Suprapubic skin (tissue), 4 donors: ENCODE data around the gene MPP3. TPM values are rescaled to one million over a fixed set of nuclear protein-coding genes. Genes with fewer than 3 reads are reported as not detected.

Experiments used
- DNase-seq, 2 donors: peaks; one replicate each; pipeline ENCODE4 v3.0.0-alpha.2; 2019; ENCODE audit warnings: low spot score in 2 of 2
- H3K27ac ChIP-seq: fragments of 200-600 bp; sonication (generic); one replicate; pipeline ENCODE4 v1.5.1; 2019
- H3K27me3 ChIP-seq: fragments of 200-600 bp; sonication (generic); one replicate; pipeline ENCODE4 v1.5.1; 2019
- H3K36me3 ChIP-seq: fragments of 200-600 bp; sonication (generic); one replicate; pipeline ENCODE4 v1.5.1; 2019
- H3K4me1 ChIP-seq: fragments of 200-600 bp; sonication (generic); one replicate; pipeline ENCODE4 v1.5.1; 2019
- H3K4me3 ChIP-seq: fragments of 200-600 bp; sonication (generic); one replicate; pipeline ENCODE4 v1.5.1; 2019; ENCODE audit warnings: mild to moderate bottlenecking
- H3K9me3 ChIP-seq: fragments of 200-600 bp; sonication (generic); one replicate; pipeline ENCODE4 v1.5.1; 2019
- EP300 ChIP-seq: sonication (generic); formaldehyde crosslinking; IDR thresholded peaks from one replicate; pipeline ENCODE4 v1.6.1; 2017; ENCODE audit warnings: antibody characterized with exemption
- POLR2A ChIP-seq, 2 donors: fragments of 450-650 bp; IDR thresholded peaks; one replicate each; pipeline ENCODE4 v1.6.1; 2017; ENCODE audit warnings: antibody characterized with exemption in 2 of 2, mild to moderate bottlenecking in 2 of 2, moderate library complexity in 2 of 2
- POLR2AphosphoS5 ChIP-seq, 3 donors: sonication (generic); formaldehyde crosslinking; IDR thresholded peaks; one replicate each; pipeline ENCODE4 v1.6.1; 2017; ENCODE audit warnings: antibody characterized with exemption in 3 of 3
- WGBS: methylation state at CpG from one replicate; pipeline ENCODE4 v1.1.5; 2018; 5-methylcytosine and 5-hydroxymethylcytosine counted together
- total RNA-seq, 4 donors: library from RNA; depleted of rRNA; stranded (reverse); fragments of >200 nt; gene quantifications; one replicate each; pipeline ENCODE4 v1.1.0, GENCODE V29; 2016
- TF ChIP-seq, protein P1 (sequence below), 2 donors: fragments of 200-600 bp in 1 of 2; fragments of 450-650 bp in 1 of 2; sonication (generic) in 1 of 2; IDR thresholded peaks; one replicate each; pipeline ENCODE4 v1.5.1; 2016 to 2019; ENCODE audit warnings: antibody characterized with exemption in 2 of 2, mild to moderate bottlenecking in 1 of 2, moderate library complexity in 1 of 2

The MPP3 gene
- total RNA-seq, 4 donors from 2014 or later: 5.4 to 8.0 (median 5.9) TPM

DNA sequence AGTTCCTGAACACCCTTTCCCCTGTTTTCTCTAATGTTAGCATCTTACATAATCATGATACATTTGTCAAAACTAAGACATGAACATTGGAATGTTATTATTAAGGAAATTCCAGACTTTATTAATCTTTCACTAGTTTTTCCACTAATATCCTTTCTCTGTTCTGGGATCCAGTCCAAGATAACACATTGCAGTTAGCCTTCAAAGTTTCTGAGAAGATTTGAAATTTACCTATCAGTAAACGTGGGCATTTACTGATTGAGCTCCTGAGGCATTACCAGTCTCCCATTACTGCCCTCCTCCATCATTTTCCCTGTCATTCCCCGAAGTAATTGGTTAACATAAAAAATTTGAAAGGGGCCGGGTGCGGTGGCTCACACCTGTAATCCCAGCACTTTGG is 8.3 kb upstream of the MPP3 start:
- H3K36me3 ChIP-seq: no peaks in the 10 kb centered on the region
- 57% methylated on average over 4 of the region's 4 CpGs for WGBS

GRCh38 chr17:43840814-43841213 is 7.9 kb upstream of the MPP3 start:
- no peaks in the 10 kb centered on the region for H3K9me3 ChIP-seq
- no peaks in the 10 kb centered on the region for H3K27me3 ChIP-seq
- DNase-seq: no peak
- TF ChIP-seq POLR2AphosphoS5 (IDR thresholded peaks at IDR 0.05) (no peak), POLR2A (IDR thresholded peaks at IDR 0.05) (no peak), EP300 (no peak)
- TF ChIP-seq, protein P1, sequence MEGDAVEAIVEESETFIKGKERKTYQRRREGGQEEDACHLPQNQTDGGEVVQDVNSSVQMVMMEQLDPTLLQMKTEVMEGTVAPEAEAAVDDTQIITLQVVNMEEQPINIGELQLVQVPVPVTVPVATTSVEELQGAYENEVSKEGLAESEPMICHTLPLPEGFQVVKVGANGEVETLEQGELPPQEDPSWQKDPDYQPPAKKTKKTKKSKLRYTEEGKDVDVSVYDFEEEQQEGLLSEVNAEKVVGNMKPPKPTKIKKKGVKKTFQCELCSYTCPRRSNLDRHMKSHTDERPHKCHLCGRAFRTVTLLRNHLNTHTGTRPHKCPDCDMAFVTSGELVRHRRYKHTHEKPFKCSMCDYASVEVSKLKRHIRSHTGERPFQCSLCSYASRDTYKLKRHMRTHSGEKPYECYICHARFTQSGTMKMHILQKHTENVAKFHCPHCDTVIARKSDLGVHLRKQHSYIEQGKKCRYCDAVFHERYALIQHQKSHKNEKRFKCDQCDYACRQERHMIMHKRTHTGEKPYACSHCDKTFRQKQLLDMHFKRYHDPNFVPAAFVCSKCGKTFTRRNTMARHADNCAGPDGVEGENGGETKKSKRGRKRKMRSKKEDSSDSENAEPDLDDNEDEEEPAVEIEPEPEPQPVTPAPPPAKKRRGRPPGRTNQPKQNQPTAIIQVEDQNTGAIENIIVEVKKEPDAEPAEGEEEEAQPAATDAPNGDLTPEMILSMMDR (IDR thresholded peaks at IDR 0.05): no peak
- H3K4me3 ChIP-seq: no peak overlapping the region
- H3K4me1 ChIP-seq: peaks cover 19% of the 10 kb centered on the region
- H3K36me3 ChIP-seq: no peaks in the 10 kb centered on the region
- H3K27ac ChIP-seq: no peak overlapping the region
- 49% methylated on average over 4 of the region's 4 CpGs for WGBS

More for the DNA sequence above, 8.3 kb upstream of the MPP3 start:
- H3K9me3 ChIP-seq: no peaks in the 10 kb centered on the region
- no peak overlapping the region for H3K27ac ChIP-seq
- H3K27me3 ChIP-seq: no peaks in the 10 kb centered on the region
- no peak for DNase-seq
- TF ChIP-seq EP300 (no peak), POLR2A (IDR thresholded peaks at IDR 0.05) (no peak), POLR2AphosphoS5 (IDR thresholded peaks at IDR 0.05) (no peak)
- TF ChIP-seq, protein P1 (IDR thresholded peaks at IDR 0.05): no peak
- H3K4me1 ChIP-seq: peaks cover 19% of the 10 kb centered on the region
- H3K4me3 ChIP-seq: no peak overlapping the region

DNA sequence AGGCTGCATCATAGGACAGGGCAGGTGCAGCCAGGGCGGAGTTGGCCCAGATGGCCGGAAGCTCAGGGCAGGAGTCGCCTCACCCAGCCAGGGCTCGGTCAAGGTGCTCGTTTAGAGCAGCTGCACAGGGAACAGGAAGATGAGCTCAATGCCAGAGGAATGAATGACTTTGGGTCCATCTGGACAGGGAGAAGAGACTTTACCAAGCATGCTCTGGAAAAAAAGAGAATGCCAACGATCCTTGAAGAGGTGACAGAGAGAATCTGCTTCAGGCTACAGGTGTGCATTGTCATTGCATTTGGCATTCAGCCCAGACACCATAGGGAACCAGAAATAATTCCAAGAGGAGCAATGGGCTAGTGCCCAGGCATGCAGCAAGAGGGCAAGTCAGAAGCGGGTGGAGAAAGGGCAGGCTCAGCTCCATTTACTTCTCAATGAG is 6.7 kb upstream of the MPP3 start:
- no peak overlapping the region for H3K27ac ChIP-seq
- no peaks in the 10 kb centered on the region for H3K9me3 ChIP-seq
- TF ChIP-seq POLR2A (IDR thresholded peaks at IDR 0.05) (no peak), POLR2AphosphoS5 (IDR thresholded peaks at IDR 0.05) (no peak), EP300 (no peak)
- TF ChIP-seq, protein P1 (IDR thresholded peaks at IDR 0.05): no peak
- H3K4me1 ChIP-seq: peaks cover 19% of the 10 kb centered on the region
- H3K4me3 ChIP-seq: no peak overlapping the region
- H3K36me3 ChIP-seq: no peaks in the 10 kb centered on the region
- WGBS: 22% methylated on average over 7 of the region's 7 CpGs
- no peaks in the 10 kb centered on the region for H3K27me3 ChIP-seq
- DNase-seq: no peak

- 62% methylated on average over 2 of the region's 2 CpGs for WGBS
- TF ChIP-seq EP300 (no peak), POLR2A (IDR thresholded peaks at IDR 0.05) (no peak), POLR2AphosphoS5 (IDR thresholded peaks at IDR 0.05) (no peak)
- TF ChIP-seq, protein P1 (IDR thresholded peaks at IDR 0.05): no peak
- Histone ChIP-seq H3K27ac (no peak overlapping the region), H3K36me3 (peaks cover 9% of the 10 kb centered on the region), H3K4me1 (peaks cover 21% of the 10 kb centered on the region), H3K9me3 (no peaks in the 10 kb centered on the region), H3K27me3 (no peaks in the 10 kb centered on the region), H3K4me3 (no peak overlapping the region)
- no peak for DNase-seq
These were observed 1.2 kb upstream of the MPP3 start for GRCh38 chr17:43834106-43834505.

GRCh38 chr17:43832168-43832975 is 574 bp downstream of the MPP3 start:
- H3K36me3 ChIP-seq: peaks cover 9% of the 10 kb centered on the region
- H3K27me3 ChIP-seq: no peaks in the 10 kb centered on the region
- peak in 1 of 2 donors; percentile 76 for DNase-seq
- TF ChIP-seq EP300 (no peak), POLR2AphosphoS5 (IDR thresholded peaks at IDR 0.05) (no peak), POLR2A (IDR thresholded peaks at IDR 0.05) (no peak)
- TF ChIP-seq, protein P1 (IDR thresholded peaks at IDR 0.05): no peak
- H3K27ac ChIP-seq: no peak overlapping the region
- H3K9me3 ChIP-seq: no peaks in the 10 kb centered on the region
- peaks cover 21% of the 10 kb centered on the region for H3K4me1 ChIP-seq
- H3K4me3 ChIP-seq: peak overlapping the region; percentile 73
- 18% methylated on average over 30 of the region's 51 CpGs for WGBS
